ENCODE results near the gene SYK. TPM values are rescaled to one million over a fixed set of nuclear protein-coding genes. Genes with fewer than 3 reads are reported as not detected.

The SYK gene
- total and polyA plus RNA-seq, 2 of the 4 experiments (the other 2 are of a cell fraction), result not detected

DNA sequence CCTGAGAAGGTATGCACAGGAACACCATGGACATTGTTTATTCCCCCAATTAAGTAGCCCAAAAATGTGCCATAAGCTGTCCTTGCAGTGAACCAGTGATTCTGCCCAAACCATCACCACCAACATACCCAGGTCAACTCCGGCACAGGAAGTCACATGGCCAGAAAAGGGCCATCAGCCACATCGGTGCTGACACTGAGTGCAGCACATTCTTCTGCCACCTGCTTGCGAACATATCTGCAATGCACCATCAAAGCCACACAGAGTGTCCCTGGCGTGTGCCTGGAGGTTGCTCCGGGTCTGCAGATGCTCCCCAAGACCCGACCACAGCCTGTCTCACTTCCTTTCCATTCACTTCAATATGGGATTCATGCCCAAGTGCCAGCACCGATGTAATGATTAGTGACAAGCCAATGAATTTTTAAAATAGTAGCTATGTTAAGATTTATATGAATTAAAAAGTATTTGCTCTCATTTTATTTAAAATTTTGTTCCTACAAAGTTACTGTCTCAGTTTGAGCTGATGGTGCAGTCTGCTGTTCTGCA is 37.6 kb downstream of the SYK start:
- no peak overlapping the region for H4K8ac ChIP-seq (ENCODE audit: low read depth in 2 of 2, low read length in 2 of 2)
- H4K5ac ChIP-seq (ENCODE audit: low read depth, low read length), result no peak overlapping the region
- TF ChIP-seq RAD21 (IDR thresholded peaks at IDR 0.05; ENCODE audit: low read length) (no peak), POLR2A (IDR thresholded peaks at IDR 0.05; ENCODE audit: low read depth, low read length) (no peak), ELK1 (IDR thresholded peaks at IDR 0.05; ENCODE audit: borderline replicate concordance, low read depth, low read length) (no peak), USF2 (IDR thresholded peaks at IDR 0.05; ENCODE audit: low read depth, low read length) (no peak), RCOR1 (IDR thresholded peaks at IDR 0.05; ENCODE audit: insufficient replicate concordance, low read length) (no peak)
- TF ChIP-seq, protein P1, sequence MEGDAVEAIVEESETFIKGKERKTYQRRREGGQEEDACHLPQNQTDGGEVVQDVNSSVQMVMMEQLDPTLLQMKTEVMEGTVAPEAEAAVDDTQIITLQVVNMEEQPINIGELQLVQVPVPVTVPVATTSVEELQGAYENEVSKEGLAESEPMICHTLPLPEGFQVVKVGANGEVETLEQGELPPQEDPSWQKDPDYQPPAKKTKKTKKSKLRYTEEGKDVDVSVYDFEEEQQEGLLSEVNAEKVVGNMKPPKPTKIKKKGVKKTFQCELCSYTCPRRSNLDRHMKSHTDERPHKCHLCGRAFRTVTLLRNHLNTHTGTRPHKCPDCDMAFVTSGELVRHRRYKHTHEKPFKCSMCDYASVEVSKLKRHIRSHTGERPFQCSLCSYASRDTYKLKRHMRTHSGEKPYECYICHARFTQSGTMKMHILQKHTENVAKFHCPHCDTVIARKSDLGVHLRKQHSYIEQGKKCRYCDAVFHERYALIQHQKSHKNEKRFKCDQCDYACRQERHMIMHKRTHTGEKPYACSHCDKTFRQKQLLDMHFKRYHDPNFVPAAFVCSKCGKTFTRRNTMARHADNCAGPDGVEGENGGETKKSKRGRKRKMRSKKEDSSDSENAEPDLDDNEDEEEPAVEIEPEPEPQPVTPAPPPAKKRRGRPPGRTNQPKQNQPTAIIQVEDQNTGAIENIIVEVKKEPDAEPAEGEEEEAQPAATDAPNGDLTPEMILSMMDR (conservative IDR thresholded peaks at IDR 0.05; ENCODE audit: low read depth, low read length), result no peak
- H3K36me3 ChIP-seq (ENCODE audit: control insufficient read depth, insufficient read depth, low read length), result no peaks in the 10 kb centered on the region
- no peak overlapping the region for H3K23ac ChIP-seq (ENCODE audit: low read depth, low read length)
- no peak overlapping the region for H3K27ac ChIP-seq (ENCODE audit: insufficient read depth, low read length)
- no peak for ATAC-seq (ENCODE audit: low read depth)
- H3K4me2 ChIP-seq (ENCODE audit: low read depth, low read length), result no peak overlapping the region
- no peaks in the 10 kb centered on the region for H4K20me1 ChIP-seq (ENCODE audit: insufficient read depth, low read length)
- no peak overlapping the region for H3K14ac ChIP-seq (replicated peaks; ENCODE audit: low read depth, low read length)
- no peak for DNase-seq
- H3K4me3 ChIP-seq (ENCODE audit: insufficient read depth, low read depth, low read length), result no peak overlapping the region
- no peaks in the 10 kb centered on the region for H3K9me3 ChIP-seq (ENCODE audit: control insufficient read depth, insufficient read depth, low read length)
- H2AK5ac ChIP-seq (ENCODE audit: low read depth, low read length), result no peak overlapping the region
- CTCF ChIA-PET, result no interaction called here
- H3K4ac ChIP-seq (ENCODE audit: low read depth, low read length), result no peak overlapping the region
- no peak overlapping the region for H3K56ac ChIP-seq (ENCODE audit: extremely low read depth, insufficient read depth, low read length)
- no peak overlapping the region for H2BK15ac ChIP-seq (ENCODE audit: low read depth, low read length)
- H3K9me1 ChIP-seq (ENCODE audit: insufficient read depth, low read length), result peaks cover 3% of the 10 kb centered on the region; the same call in 1 of the 2 replicates
- H2BK120ac ChIP-seq (ENCODE audit: low read depth, low read length), result no peak overlapping the region
- no peaks in the 10 kb centered on the region for H3K4me1 ChIP-seq (ENCODE audit: control insufficient read depth, insufficient read depth, low read length)
- in situ Hi-C loops (cut with MboI; ENCODE audit: low sequenced_read_pairs) (no loop called here), dilution Hi-C loops (cut with HindIII; ENCODE audit: low sequenced_read_pairs, unreplicated experiment) (no loop called here), intact Hi-C loops (cut with micrococcal nuclease) (no loop called here)
- no peak overlapping the region for H3K18ac ChIP-seq (ENCODE audit: low read depth, low read length)
- no peak overlapping the region for H2BK20ac ChIP-seq (ENCODE audit: low read depth, low read length)
- H2AK9ac ChIP-seq (replicated peaks; ENCODE audit: low read depth, low read length, poor library complexity), result no peak overlapping the region
- BruUV-seq (replicated peaks), result no TSS peak
- H3K27me3 ChIP-seq (ENCODE audit: control insufficient read depth, insufficient read depth, low read length), result no peaks in the 10 kb centered on the region
- POLR2A ChIA-PET (ENCODE audit: unreplicated experiment), result no interaction called here
- no peak overlapping the region for H2AFZ ChIP-seq (replicated peaks; ENCODE audit: low read length, poor library complexity)
- no peak overlapping the region for H2BK5ac ChIP-seq (ENCODE audit: low read depth, low read length, poor library complexity, severe bottlenecking)
- no peaks in the 10 kb centered on the region for H3K79me1 ChIP-seq (ENCODE audit: low read depth in 1 of 2, low read length in 2 of 2)
- H3K9ac ChIP-seq (ENCODE audit: low read depth, low read length), result no peak overlapping the region
- H4K91ac ChIP-seq (ENCODE audit: insufficient read depth, low read depth, low read length), result no peak overlapping the region
- 60% methylated on average over 2 of the region's 7 CpGs; no CpG with 5 or more reads in 1 of the 2 experiments for WGBS, 2 experiments (ENCODE audit: extremely low coverage in 2 of 2, insufficient read length in 1 of 2)
